Type B pancreatic cell (in vitro differentiated cells): ENCODE measurements around the gene SCFD2. TPM values are rescaled to one million over a fixed set of nuclear protein-coding genes. Genes with fewer than 3 reads are reported as not detected.
A peak's percentile ranks its signal among the peaks of the same experiment; 100 is the strongest.

Source experiments
- DNase-seq: peaks from one replicate; pipeline ENCODE4 v3.0.0; 2021; ENCODE audit warnings: mixed read lengths; ENCODE audit not compliant: unreplicated experiment; ENCODE audit errors: extremely low spot score
- H3K27ac Mint-ChIP-seq: 2 replicates; pipeline ENCODE4 v1.8.0; 2021; ENCODE audit warnings: mild to moderate bottlenecking, mixed read lengths
- H3K27me3 Mint-ChIP-seq: 2 replicates; pipeline ENCODE4 v1.8.0; 2021; ENCODE audit warnings: mixed read lengths
- H3K36me3 Mint-ChIP-seq: 2 replicates; pipeline ENCODE4 v1.8.0; 2021; ENCODE audit warnings: mixed read lengths
- H3K4me1 Mint-ChIP-seq: one replicate; pipeline ENCODE4 v1.8.0; 2021; ENCODE audit warnings: mixed read lengths; ENCODE audit not compliant: unreplicated experiment
- H3K4me3 Mint-ChIP-seq: 2 replicates; pipeline ENCODE4 v1.8.0; 2021; ENCODE audit warnings: mild to moderate bottlenecking, mixed read lengths
- H3K9me3 Mint-ChIP-seq: 2 replicates; pipeline ENCODE4 v1.8.0; 2021; ENCODE audit warnings: mixed read lengths
- total RNA-seq: library from RNA; stranded (reverse); gene quantifications from 2 replicates; pipeline ENCODE4 v1.2.1, GENCODE V29; 2021; ENCODE audit warnings: low replicate concordance
- TF ChIP-seq, protein P1 (sequence below): fragments of 200-600 bp; sonication (generic); conservative IDR thresholded peaks from 2 replicates; pipeline ENCODE4 v1.5.0; 2021; ENCODE audit warnings: antibody characterized with exemption, mild to moderate bottlenecking

The SCFD2 gene
- total RNA-seq, 1 donor from 2014 or later = 11.2 TPM

GRCh38 chr4:52852041-52852440 lies 513.8 kb downstream of the SCFD2 start:
- no peak overlapping the region for H3K27ac Mint-ChIP-seq
- DNase-seq = no peak
- no peaks in the 10 kb centered on the region for H3K27me3 Mint-ChIP-seq
- no peak overlapping the region for H3K4me3 Mint-ChIP-seq
- H3K36me3 Mint-ChIP-seq = no peaks in the 10 kb centered on the region
- TF ChIP-seq, protein P1, sequence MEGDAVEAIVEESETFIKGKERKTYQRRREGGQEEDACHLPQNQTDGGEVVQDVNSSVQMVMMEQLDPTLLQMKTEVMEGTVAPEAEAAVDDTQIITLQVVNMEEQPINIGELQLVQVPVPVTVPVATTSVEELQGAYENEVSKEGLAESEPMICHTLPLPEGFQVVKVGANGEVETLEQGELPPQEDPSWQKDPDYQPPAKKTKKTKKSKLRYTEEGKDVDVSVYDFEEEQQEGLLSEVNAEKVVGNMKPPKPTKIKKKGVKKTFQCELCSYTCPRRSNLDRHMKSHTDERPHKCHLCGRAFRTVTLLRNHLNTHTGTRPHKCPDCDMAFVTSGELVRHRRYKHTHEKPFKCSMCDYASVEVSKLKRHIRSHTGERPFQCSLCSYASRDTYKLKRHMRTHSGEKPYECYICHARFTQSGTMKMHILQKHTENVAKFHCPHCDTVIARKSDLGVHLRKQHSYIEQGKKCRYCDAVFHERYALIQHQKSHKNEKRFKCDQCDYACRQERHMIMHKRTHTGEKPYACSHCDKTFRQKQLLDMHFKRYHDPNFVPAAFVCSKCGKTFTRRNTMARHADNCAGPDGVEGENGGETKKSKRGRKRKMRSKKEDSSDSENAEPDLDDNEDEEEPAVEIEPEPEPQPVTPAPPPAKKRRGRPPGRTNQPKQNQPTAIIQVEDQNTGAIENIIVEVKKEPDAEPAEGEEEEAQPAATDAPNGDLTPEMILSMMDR = no peak
- no peaks in the 10 kb centered on the region for H3K9me3 Mint-ChIP-seq
- H3K4me1 Mint-ChIP-seq = peaks cover 45% of the 10 kb centered on the region

GRCh38 chr4:52850406-52851124 lies 515.3 kb downstream of the SCFD2 start:
- Mint-ChIP-seq H3K36me3 (no peaks in the 10 kb centered on the region), H3K27ac (no peak overlapping the region), H3K4me1 (peaks cover 42% of the 10 kb centered on the region), H3K9me3 (no peaks in the 10 kb centered on the region), H3K4me3 (no peak overlapping the region), H3K27me3 (no peaks in the 10 kb centered on the region)
- DNase-seq = no peak
- TF ChIP-seq, protein P1 = no peak

DNA sequence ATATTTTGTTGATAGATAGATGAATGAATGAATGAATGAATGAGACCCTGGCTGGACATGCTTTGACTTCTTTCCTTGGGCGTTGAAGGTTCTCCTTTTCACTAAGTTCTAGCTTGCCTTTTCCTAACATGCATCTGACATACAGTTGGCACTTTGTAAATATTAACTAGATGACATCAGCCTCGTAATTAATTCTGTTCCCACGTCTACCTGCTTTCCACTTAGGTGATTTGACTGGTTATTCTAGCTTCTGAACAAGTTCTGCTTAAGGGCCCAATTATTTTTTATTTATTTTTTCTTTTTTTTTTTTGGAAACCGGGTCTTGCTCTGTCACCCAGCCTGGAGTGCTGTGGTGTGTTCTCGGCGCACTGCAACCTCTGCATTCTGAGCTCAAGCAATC lies 517.6 kb downstream of the SCFD2 start:
- H3K4me3 Mint-ChIP-seq = no peak overlapping the region
- H3K27me3 Mint-ChIP-seq = no peaks in the 10 kb centered on the region
- TF ChIP-seq, protein P1 = no peak
- H3K9me3 Mint-ChIP-seq = no peaks in the 10 kb centered on the region
- H3K36me3 Mint-ChIP-seq = no peaks in the 10 kb centered on the region
- no peak for DNase-seq
- peak overlapping the region; percentile 31 for H3K27ac Mint-ChIP-seq
- peaks cover 30% of the 10 kb centered on the region for H3K4me1 Mint-ChIP-seq

DNA sequence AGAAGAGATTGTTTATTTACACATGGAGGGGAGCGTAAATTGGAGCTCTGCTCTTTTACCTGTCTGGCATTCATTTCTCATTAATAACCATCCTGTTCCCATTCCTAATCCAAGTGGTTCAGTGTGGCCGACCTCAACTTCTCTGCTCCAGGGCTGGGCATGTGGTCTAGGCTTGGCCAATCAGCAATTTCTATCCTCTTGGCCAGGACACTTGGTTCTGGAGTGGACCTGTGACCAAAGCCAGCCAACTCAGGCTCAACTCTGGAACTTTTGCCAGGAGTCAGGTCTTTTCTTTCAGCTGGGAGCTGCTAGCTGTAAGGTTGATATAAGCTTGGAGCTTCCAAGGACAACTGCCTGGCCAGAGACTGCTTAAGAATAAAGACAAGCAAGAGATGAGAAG lies 519.4 kb downstream of the SCFD2 start:
- Mint-ChIP-seq H3K4me3 (no peak overlapping the region), H3K4me1 (peaks cover 28% of the 10 kb centered on the region), H3K27ac (no peak overlapping the region), H3K36me3 (no peaks in the 10 kb centered on the region), H3K9me3 (no peaks in the 10 kb centered on the region), H3K27me3 (no peaks in the 10 kb centered on the region)
- TF ChIP-seq, protein P1 = no peak
- DNase-seq = no peak

GRCh38 chr4:52844596-52844995 lies 521.3 kb downstream of the SCFD2 start:
- no peaks in the 10 kb centered on the region for H3K36me3 Mint-ChIP-seq
- H3K27ac Mint-ChIP-seq = no peak overlapping the region
- no peaks in the 10 kb centered on the region for H3K9me3 Mint-ChIP-seq
- H3K27me3 Mint-ChIP-seq = no peaks in the 10 kb centered on the region
- peaks cover 32% of the 10 kb centered on the region for H3K4me1 Mint-ChIP-seq
- no peak overlapping the region for H3K4me3 Mint-ChIP-seq
- DNase-seq = no peak
- TF ChIP-seq, protein P1 = no peak

- no peak overlapping the region for H3K27ac Mint-ChIP-seq
- H3K4me3 Mint-ChIP-seq = no peak overlapping the region
- H3K4me1 Mint-ChIP-seq = peaks cover 32% of the 10 kb centered on the region
- H3K9me3 Mint-ChIP-seq = peaks cover 5% of the 10 kb centered on the region
- DNase-seq = no peak
- H3K36me3 Mint-ChIP-seq = no peaks in the 10 kb centered on the region
- no peaks in the 10 kb centered on the region for H3K27me3 Mint-ChIP-seq
- TF ChIP-seq, protein P1 = no peak
Observed at GRCh38 chr4:52843958-52844357, 521.9 kb downstream of the SCFD2 start.
